CD4-positive, alpha-beta T cell (primary cell): ENCODE data around the gene SUSD6. TPM values are rescaled to one million over a fixed set of nuclear protein-coding genes. Genes with fewer than 3 reads are reported as not detected.

Source experiments
- ATAC-seq: fragments of 200-7000 bp; cut with Tn5 transposase; one replicate; pipeline ENCODE4 v1.10.0; 2022; ENCODE audit warnings: mild to moderate bottlenecking; ENCODE audit not compliant: poor library complexity
- CTCF ChIA-PET: fragments of 350-600 bp; sonication (Branson Sonifier 250); formaldehyde crosslinking; loops from one replicate; lab custom pipeline; 2021; ENCODE audit warnings: antibody characterized with exemption, inconsistent platforms; lab: Charles Lee
- POLR2A ChIA-PET: fragments of 350-600 bp; sonication (Branson Sonifier 250); formaldehyde crosslinking; loops from one replicate; lab custom pipeline; 2021; ENCODE audit warnings: antibody characterized with exemption, inconsistent platforms; lab: Charles Lee
- DNase-seq, 14 experiments: peaks; one replicate each; pipeline ENCODE4 v3.0.0-alpha.2; 2013 to 2020; ENCODE audit warnings: mixed read lengths in 2 of 14
- H3K27ac ChIP-seq, 2 donors: one replicate each; pipeline versions ENCODE4 v1.5.1 to v1.7.0; 2013; ENCODE audit warnings: low read length in 2 of 2, low read depth in 1 of 2, mild to moderate bottlenecking in 1 of 2
- H3K27me3 ChIP-seq, 2 experiments: 1 replicate in 1 of 2; 2 replicates in 1 of 2; pipeline versions ENCODE4 v1.6.1 to v1.7.0; 2013; ENCODE audit warnings: low read length in 2 of 2, control low read depth in 1 of 2, mild to moderate bottlenecking in 1 of 2, moderate library complexity in 1 of 2; ENCODE audit not compliant: insufficient read depth in 2 of 2, control insufficient read depth in 1 of 2
- H3K36me3 ChIP-seq: one replicate; pipeline ENCODE4 v1.6.1; 2013; ENCODE audit warnings: low read length, control low read depth; ENCODE audit not compliant: insufficient read depth
- H3K4me1 ChIP-seq: one replicate; pipeline ENCODE4 v1.6.1; 2013; ENCODE audit warnings: low read length, control low read depth; ENCODE audit not compliant: insufficient read depth
- H3K4me3 ChIP-seq: one replicate; pipeline ENCODE4 v1.5.1; 2013; ENCODE audit warnings: mild to moderate bottlenecking, low read length, moderate library complexity
- H3K9me3 ChIP-seq, 2 experiments: 1 replicate in 1 of 2; 2 replicates in 1 of 2; pipeline versions ENCODE4 v1.6.1 to v1.7.0; 2013; ENCODE audit warnings: low read length in 2 of 2, mild to moderate bottlenecking in 2 of 2, control low read depth in 1 of 2, moderate library complexity in 1 of 2; ENCODE audit not compliant: control insufficient read depth in 1 of 2, insufficient read depth in 1 of 2
- H3K27ac Mint-ChIP-seq: one replicate; pipeline ENCODE4 v1.8.0; 2020; ENCODE audit warnings: mixed read lengths
- H3K27me3 Mint-ChIP-seq: one replicate; pipeline ENCODE4 v1.8.0; 2021; ENCODE audit warnings: mixed read lengths
- H3K36me3 Mint-ChIP-seq: one replicate; pipeline ENCODE4 v1.8.0; 2021; ENCODE audit warnings: low read depth, mixed read lengths
- H3K4me1 Mint-ChIP-seq: one replicate; pipeline ENCODE4 v1.8.0; 2021; ENCODE audit warnings: low read depth, mixed read lengths
- H3K4me3 Mint-ChIP-seq: one replicate; pipeline ENCODE4 v1.8.0; 2020; ENCODE audit warnings: mild to moderate bottlenecking, mixed read lengths
- H3K9me3 Mint-ChIP-seq: one replicate; pipeline ENCODE4 v1.8.0; 2020; ENCODE audit warnings: mixed read lengths
- intact Hi-C, 2 experiments: fragments of 100-400 bp; cut with DNase I in 1 of 2; cut with micrococcal nuclease in 1 of 2; formaldehyde crosslinking; loops; one replicate each; pipeline versions ENCODE4 v1.15.1 to v1.9.0; 2023 to 2025; cut with DNase I, micrococcal nuclease
- total RNA-seq, 174 experiments: library from RNA in 2 of 174; stranded (reverse) in 2 of 174; gene quantifications; one replicate each; pipeline ENCODE4 v1.2.3 and lab custom pipeline; 2021 to 2026
- TF ChIP-seq, protein P1 (sequence below): fragments of 200-600 bp; IDR thresholded peaks from one replicate; pipeline ENCODE4 v1.8.0; 2022; ENCODE audit warnings: antibody characterized with exemption, mild to moderate bottlenecking

SUSD6 gene
- total RNA-seq, 2 experiments from 2014 or later, result 93.7 to 95.1 TPM

DNA sequence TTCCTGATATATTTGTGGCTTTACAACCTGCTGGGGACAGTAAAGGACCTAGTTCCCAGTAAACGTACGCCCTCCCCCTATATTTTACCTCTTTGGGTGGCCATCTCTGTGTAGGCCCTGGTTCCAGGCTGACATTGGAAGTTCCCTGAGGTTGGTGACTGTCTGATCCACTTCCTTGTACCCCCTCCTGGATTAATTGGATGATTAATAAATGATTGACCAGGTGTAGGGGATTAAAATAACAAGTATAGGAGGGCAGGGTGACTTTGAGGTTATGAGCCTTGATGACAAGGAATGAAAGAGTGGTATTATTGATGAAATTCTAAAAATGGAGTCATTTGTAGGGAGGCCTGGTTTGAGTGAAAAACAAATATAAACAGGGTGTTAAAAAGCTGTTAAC, 9.6 kb downstream of the SUSD6 start:
- no peaks in the 10 kb centered on the region for H3K27me3 Mint-ChIP-seq
- no peak overlapping the region for H3K4me3 ChIP-seq
- no peaks in the 10 kb centered on the region for H3K9me3 ChIP-seq
- peak overlapping the region; percentile 31 for H3K4me3 Mint-ChIP-seq
- peaks cover 99% of the 10 kb centered on the region for H3K4me1 Mint-ChIP-seq
- H3K36me3 ChIP-seq, result no peaks in the 10 kb centered on the region
- H3K36me3 Mint-ChIP-seq, result no peaks in the 10 kb centered on the region
- no peaks in the 10 kb centered on the region for H3K9me3 Mint-ChIP-seq
- intact Hi-C loops, result no loop called here
- no peaks in the 10 kb centered on the region for H3K27me3 ChIP-seq
- DNase-seq (no peak), ATAC-seq (no peak)
- H3K27ac Mint-ChIP-seq, result peak overlapping the region; percentile 93
- H3K4me1 ChIP-seq, result peaks cover 88% of the 10 kb centered on the region
- POLR2A ChIA-PET, result interaction anchor here (1.2 to 2.0 kb wide), 2 partner anchors 10 to 13 kb away, joined by 3 to 6 read pairs; partner anchors contain the start of gene SUSD6
- H3K27ac ChIP-seq, result peak overlapping the region; percentile 14 to 31
- CTCF ChIA-PET, result interaction anchor here (1.1 to 1.8 kb wide), 2 partner anchors 9 to 36 kb away, joined by 3 to 6 read pairs; partner anchors contain the start of gene SUSD6
- TF ChIP-seq, protein P1, sequence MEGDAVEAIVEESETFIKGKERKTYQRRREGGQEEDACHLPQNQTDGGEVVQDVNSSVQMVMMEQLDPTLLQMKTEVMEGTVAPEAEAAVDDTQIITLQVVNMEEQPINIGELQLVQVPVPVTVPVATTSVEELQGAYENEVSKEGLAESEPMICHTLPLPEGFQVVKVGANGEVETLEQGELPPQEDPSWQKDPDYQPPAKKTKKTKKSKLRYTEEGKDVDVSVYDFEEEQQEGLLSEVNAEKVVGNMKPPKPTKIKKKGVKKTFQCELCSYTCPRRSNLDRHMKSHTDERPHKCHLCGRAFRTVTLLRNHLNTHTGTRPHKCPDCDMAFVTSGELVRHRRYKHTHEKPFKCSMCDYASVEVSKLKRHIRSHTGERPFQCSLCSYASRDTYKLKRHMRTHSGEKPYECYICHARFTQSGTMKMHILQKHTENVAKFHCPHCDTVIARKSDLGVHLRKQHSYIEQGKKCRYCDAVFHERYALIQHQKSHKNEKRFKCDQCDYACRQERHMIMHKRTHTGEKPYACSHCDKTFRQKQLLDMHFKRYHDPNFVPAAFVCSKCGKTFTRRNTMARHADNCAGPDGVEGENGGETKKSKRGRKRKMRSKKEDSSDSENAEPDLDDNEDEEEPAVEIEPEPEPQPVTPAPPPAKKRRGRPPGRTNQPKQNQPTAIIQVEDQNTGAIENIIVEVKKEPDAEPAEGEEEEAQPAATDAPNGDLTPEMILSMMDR, result no peak

DNA sequence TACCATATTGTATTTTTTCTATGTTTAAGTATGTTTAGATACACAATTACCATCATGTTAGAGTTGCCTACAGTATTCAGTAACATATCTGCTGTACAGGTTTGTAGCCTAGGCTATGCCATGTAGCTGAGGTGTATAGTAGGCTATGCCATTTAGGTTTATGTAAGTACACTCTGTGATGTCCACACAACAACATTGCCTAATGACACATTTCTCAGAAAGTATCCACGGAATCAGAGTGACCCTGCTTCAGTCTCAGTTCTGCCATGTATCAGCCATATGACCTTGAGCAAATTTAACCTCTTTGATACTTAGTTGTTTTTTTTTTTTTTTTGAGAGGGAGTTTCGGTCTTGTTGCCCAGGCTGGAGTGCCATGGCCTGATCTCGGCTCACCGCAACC, 12.7 kb downstream of the SUSD6 start:
- no peak for DNase-seq
- ChIA-PET CTCF (no interaction called here), POLR2A (interaction anchor here (2.3 to 2.5 kb wide), 2 partner anchors 8 to 12 kb away, joined by 26 to 28 read pairs; partner anchors contain the start of gene SUSD6)
- Mint-ChIP-seq H3K4me3 (peak overlapping the region; percentile 16), H3K27me3 (no peaks in the 10 kb centered on the region), H3K36me3 (no peaks in the 10 kb centered on the region), H3K4me1 (peaks cover 93% of the 10 kb centered on the region), H3K27ac (peak overlapping the region; percentile 85), H3K9me3 (no peaks in the 10 kb centered on the region)
- ATAC-seq, result no peak
- H3K4me3 ChIP-seq, result no peak overlapping the region
- TF ChIP-seq, protein P1, result no peak
- peak overlapping the region in 1 of 2 donors; percentile 3 for H3K27ac ChIP-seq
- intact Hi-C loops, result loop anchor here in 1 of 2 experiments (2.0 kb wide), 1 partner anchor 15 kb away; no protein-coding TSS in a partner anchor
- H3K27me3 ChIP-seq, result no peaks in the 10 kb centered on the region
- no peaks in the 10 kb centered on the region for H3K36me3 ChIP-seq
- peaks cover 94% of the 10 kb centered on the region for H3K4me1 ChIP-seq
- no peaks in the 10 kb centered on the region for H3K9me3 ChIP-seq

DNA sequence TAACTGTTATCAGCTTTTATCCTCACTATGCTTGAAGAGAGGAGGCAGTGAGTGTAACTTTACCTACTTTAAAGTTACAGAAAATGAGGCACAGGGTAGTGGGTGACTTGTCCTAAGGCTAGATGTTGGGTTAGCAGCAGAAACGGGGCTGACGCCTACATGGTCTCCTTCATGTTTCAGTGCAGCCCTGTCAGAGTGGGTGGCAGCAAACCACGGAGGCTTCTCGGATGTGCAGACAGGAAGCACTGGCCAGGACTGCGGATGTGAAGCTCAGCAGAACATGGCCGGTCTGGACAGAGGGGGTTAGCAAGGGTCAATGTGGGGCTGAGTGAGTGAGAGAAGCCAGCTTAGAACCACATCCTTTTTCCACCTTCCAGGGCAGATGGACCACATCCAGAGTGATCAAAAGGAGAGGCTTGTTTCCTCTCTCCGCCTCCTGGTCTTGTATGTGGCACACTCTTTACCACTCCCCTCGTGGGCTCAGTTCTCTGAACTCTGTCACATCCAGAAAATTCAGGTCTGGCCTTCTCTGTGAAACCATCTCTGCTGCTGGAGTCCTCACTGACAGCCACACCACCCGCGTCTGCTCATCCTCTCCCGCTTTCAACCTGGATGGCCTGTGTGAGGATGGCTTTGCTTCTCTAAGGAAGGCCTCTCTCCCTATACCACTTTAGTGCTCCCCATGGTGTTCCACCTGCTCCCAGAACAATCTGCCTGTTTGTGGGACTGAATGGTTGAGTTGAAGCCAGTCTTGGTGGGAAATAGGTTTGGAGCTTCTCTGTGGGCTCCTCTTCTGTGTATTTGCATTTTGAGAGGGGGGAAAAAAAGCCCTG, 14.1 kb downstream of the SUSD6 start:
- ATAC-seq, result peak; percentile 90
- H3K4me1 Mint-ChIP-seq, result peaks cover 93% of the 10 kb centered on the region
- DNase-seq, result peak; percentile 48 to 86 (median 60)
- no peaks in the 10 kb centered on the region for H3K36me3 Mint-ChIP-seq
- Histone ChIP-seq H3K4me1 (peaks cover 93% of the 10 kb centered on the region), H3K36me3 (no peaks in the 10 kb centered on the region), H3K27me3 (no peaks in the 10 kb centered on the region), H3K27ac (peak overlapping the region; percentile 46 to 80), H3K9me3 (no peaks in the 10 kb centered on the region), H3K4me3 (peak overlapping the region; percentile 42)
- H3K9me3 Mint-ChIP-seq, result no peaks in the 10 kb centered on the region
- CTCF ChIA-PET, result interaction anchor here (1.3 kb wide), 1 partner anchor 11 kb away, joined by 3 read pairs; no protein-coding TSS in a partner anchor
- H3K4me3 Mint-ChIP-seq, result peak overlapping the region; percentile 79
- TF ChIP-seq, protein P1, result no peak
- H3K27ac Mint-ChIP-seq, result peak overlapping the region; percentile 85
- intact Hi-C loops, result loop anchor here in 1 of 2 experiments (1.0 to 2.0 kb wide), 2 partner anchors 10 to 13 kb away; no protein-coding TSS in a partner anchor
- POLR2A ChIA-PET, result interaction anchor here (0.9 to 2.5 kb wide), 7 partner anchors 10 to 141 kb away, joined by 4 to 28 read pairs (median 7); partner anchors contain the start of genes SRSF5 and SUSD6
- no peaks in the 10 kb centered on the region for H3K27me3 Mint-ChIP-seq
